Activated CD4-positive, alpha-beta memory T cell treated with anti-CD3 and anti-CD28 coated beads for 36 hours (primary cell): Measurements from ENCODE around the gene USB1. TPM values are rescaled to one million over a fixed set of nuclear protein-coding genes. Genes with fewer than 3 reads are reported as not detected.

Experiments used
- CTCF ChIA-PET: fragments of 350-600 bp; sonication (Branson Sonifier 250); formaldehyde crosslinking; loops from one replicate; lab custom pipeline; 2021; ENCODE audit warnings: antibody characterized with exemption, inconsistent platforms; lab: Charles Lee
- POLR2A ChIA-PET: fragments of 350-600 bp; sonication (Branson Sonifier 250); formaldehyde crosslinking; loops from one replicate; lab custom pipeline; 2021; ENCODE audit warnings: antibody characterized with exemption; lab: Charles Lee
- DNase-seq: peaks from one replicate; pipeline ENCODE4 v3.0.0-alpha.2; 2020
- H3K27ac Mint-ChIP-seq: one replicate; pipeline ENCODE4 v1.8.0; 2021; ENCODE audit warnings: mixed read lengths
- H3K27me3 Mint-ChIP-seq: one replicate; pipeline ENCODE4 v1.8.0; 2021; ENCODE audit warnings: mixed read lengths
- H3K36me3 Mint-ChIP-seq: one replicate; pipeline ENCODE4 v1.8.0; 2021; ENCODE audit warnings: mixed read lengths
- H3K4me1 Mint-ChIP-seq: one replicate; pipeline ENCODE4 v1.8.0; 2021; ENCODE audit warnings: low read depth, mixed read lengths
- H3K4me3 Mint-ChIP-seq: one replicate; pipeline ENCODE4 v1.8.0; 2021; ENCODE audit warnings: mild to moderate bottlenecking, mixed read lengths
- H3K9me3 Mint-ChIP-seq: one replicate; pipeline ENCODE4 v1.8.0; 2021; ENCODE audit warnings: mixed read lengths
- intact Hi-C: fragments of 100-400 bp; cut with micrococcal nuclease; formaldehyde crosslinking; loops from one replicate; pipeline ENCODE4 v1.15.1; 2023
- total RNA-seq, 2 experiments: library from RNA; stranded (reverse); gene quantifications; one replicate each; pipeline ENCODE4 v1.2.3, GENCODE V29; 2021

USB1 gene, protein sequence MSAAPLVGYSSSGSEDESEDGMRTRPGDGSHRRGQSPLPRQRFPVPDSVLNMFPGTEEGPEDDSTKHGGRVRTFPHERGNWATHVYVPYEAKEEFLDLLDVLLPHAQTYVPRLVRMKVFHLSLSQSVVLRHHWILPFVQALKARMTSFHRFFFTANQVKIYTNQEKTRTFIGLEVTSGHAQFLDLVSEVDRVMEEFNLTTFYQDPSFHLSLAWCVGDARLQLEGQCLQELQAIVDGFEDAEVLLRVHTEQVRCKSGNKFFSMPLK
- 10 to 100 TPM; 42.2 to 46.0 TPM for total RNA-seq

DNA sequence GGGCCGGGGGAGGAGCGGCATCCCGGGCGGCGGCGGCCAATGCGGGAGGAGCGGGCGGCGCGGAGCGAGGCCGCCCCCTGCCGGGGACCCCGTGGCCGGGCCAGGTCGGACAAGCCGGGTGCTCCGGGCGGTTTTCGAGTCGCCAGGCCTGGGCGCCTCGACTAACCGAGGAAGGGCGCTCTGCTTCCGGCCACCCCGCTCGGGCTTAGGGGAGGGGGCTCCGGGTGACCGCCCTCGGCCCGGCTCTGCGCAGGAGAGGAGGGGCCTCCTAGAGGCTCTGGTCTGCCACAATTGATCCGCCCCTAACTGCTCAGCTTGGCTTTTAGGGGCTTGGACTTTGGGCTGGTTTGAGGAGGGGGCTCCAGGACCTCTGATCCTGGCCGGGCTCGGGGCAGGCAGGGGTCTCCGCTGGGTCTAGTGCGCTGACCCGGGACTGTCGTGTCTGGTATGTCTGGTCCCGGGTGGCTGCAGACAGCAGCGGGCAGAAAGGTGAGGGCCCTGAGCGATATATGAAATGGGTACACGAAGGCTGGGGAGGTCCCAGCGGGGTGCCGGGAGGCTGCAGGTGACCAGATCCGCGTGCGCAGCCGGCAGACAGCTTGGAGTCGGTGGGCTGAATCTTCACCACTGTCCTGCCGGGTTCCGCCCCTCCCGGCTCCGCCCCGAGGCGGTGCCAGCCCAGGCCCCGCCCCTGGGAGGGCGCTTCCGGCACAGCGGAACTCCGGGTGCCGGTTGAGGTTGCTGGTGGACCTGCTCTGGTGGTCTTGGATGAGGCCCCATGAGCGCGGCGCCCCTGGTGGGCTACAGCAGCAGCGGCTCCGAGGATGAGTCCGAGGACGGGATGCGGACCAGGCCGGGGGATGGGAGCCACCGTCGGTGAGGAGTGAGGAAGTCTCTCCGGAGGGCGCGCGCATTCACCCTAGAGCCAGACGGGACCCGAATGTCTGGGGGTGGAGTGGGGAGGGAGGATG lies at the start of gene USB1:
Gene USB1, plus strand, starts transcription at position 702 of the 971 bp plus-strand sequence. Its CDS starts 77 bp downstream, at position 779.
- ChIA-PET POLR2A (interaction anchor here (1.6 to 2.4 kb wide), 3 partner anchors 16 to 265 kb away, joined by 4 to 9 read pairs (median 5); partner anchors contain the start of genes CFAP20 and KATNB1), CTCF (interaction anchor here (0.9 to 2.0 kb wide), 10 partner anchors 10 to 425 kb away, joined by 3 to 10 read pairs (median 3); partner anchors contain the start of gene KATNB1)
- H3K4me3 Mint-ChIP-seq, result peak within 1 kb of the TSS; percentile 91
- no peaks in the 10 kb centered on the region for H3K27me3 Mint-ChIP-seq
- H3K4me1 Mint-ChIP-seq, result peaks cover 52% of the 10 kb centered on the region
- intact Hi-C loops, result loop anchor here (1.0 to 10.0 kb wide), 7 partner anchors 24 to 629 kb away; partner anchors contain the start of genes CFAP20, KATNB1 and MMP15
- H3K9me3 Mint-ChIP-seq, result no peaks in the 10 kb centered on the region
- peak; percentile 87 for DNase-seq
- peak within 1 kb of the TSS; percentile 81 for H3K27ac Mint-ChIP-seq
- peaks cover 23% of the 10 kb centered on the region for H3K36me3 Mint-ChIP-seq

DNA sequence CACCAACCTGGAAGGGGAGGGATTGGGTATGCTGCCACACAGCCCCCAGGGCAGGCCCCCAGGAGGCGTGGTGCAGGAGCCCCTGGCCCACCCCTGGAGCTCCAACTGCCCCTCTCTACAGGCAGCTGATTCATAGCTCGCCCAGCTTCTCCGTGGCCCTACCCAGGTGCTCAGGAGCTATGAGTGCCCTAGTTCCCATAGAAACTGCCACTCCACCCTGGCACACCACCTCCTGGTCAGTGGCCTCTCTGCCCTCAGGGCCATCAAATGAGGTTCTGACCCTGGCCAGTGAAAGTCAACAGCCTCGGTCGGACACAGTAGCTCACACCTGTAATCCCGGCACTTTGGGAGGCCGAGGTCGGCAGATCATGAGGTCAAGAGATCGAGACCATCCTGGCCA lies 48.3 kb upstream of the USB1 start:
- Mint-ChIP-seq H3K27ac (no peak overlapping the region), H3K4me1 (no peaks in the 10 kb centered on the region), H3K36me3 (no peaks in the 10 kb centered on the region), H3K9me3 (no peaks in the 10 kb centered on the region), H3K4me3 (no peak overlapping the region), H3K27me3 (no peaks in the 10 kb centered on the region)
- ChIA-PET CTCF (no interaction called here), POLR2A (no interaction called here)
- intact Hi-C loops, result no loop called here
- no peak for DNase-seq

DNA sequence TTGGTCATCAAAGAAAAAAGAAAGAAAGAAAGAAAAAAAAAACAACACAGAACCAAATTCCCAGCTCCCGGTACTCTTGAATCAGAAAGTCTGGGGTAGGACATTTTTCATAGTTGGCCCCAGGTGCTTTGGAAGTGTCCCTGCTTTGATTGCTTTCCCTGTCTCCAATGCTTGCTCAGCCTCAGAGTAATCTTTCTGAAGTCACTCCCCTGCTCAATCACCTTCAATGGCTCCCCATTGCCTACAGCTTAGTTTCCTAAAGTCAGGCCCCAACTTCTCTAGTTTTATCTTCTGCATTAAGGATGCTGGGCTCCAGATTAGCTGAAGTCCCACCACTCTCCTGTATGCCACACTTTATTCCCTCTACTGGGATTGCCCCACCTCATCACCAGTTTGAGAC lies 47.4 kb upstream of the USB1 start:
- H3K4me1 Mint-ChIP-seq, result no peaks in the 10 kb centered on the region
- no peak overlapping the region for H3K27ac Mint-ChIP-seq
- H3K4me3 Mint-ChIP-seq, result no peak overlapping the region
- ChIA-PET CTCF (no interaction called here), POLR2A (no interaction called here)
- intact Hi-C loops, result no loop called here
- no peak for DNase-seq
- no peaks in the 10 kb centered on the region for H3K36me3 Mint-ChIP-seq
- no peaks in the 10 kb centered on the region for H3K27me3 Mint-ChIP-seq
- H3K9me3 Mint-ChIP-seq, result no peaks in the 10 kb centered on the region

DNA sequence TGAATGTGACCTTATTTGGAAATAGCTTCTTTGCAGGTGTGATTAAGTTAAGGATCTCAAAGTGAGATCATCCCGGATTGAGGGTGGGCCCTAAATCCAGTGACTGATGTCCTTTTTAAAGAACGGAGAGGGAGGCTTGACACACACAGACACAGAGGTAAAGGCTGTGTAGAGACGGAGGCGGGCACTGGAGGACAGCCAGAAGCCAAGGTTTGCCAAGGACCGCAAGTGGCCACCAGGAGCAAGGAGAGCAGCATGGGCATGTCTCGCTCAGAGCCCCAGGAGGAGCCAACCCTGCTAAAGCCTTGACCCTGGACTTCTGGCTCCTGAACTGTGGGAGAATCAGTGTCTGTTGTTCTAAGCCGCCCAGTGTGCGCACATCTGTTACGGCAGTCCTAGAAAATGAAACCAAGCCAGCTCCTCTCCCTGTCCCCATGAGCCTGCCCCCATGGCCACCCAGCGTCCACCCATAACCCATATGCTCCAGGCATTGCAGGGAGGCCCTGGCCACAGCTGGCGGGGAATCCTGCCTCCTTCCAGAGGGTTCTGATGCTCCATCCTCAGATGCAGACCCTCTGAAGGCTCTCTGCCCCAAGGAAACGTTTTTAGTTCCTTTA lies 45.5 kb upstream of the USB1 start:
- no peak for DNase-seq
- intact Hi-C loops, result no loop called here
- H3K4me3 Mint-ChIP-seq, result no peak overlapping the region
- no peak overlapping the region for H3K27ac Mint-ChIP-seq
- H3K4me1 Mint-ChIP-seq, result no peaks in the 10 kb centered on the region
- CTCF ChIA-PET, result no interaction called here
- POLR2A ChIA-PET, result no interaction called here
- H3K9me3 Mint-ChIP-seq, result no peaks in the 10 kb centered on the region
- no peaks in the 10 kb centered on the region for H3K36me3 Mint-ChIP-seq
- H3K27me3 Mint-ChIP-seq, result no peaks in the 10 kb centered on the region

DNA sequence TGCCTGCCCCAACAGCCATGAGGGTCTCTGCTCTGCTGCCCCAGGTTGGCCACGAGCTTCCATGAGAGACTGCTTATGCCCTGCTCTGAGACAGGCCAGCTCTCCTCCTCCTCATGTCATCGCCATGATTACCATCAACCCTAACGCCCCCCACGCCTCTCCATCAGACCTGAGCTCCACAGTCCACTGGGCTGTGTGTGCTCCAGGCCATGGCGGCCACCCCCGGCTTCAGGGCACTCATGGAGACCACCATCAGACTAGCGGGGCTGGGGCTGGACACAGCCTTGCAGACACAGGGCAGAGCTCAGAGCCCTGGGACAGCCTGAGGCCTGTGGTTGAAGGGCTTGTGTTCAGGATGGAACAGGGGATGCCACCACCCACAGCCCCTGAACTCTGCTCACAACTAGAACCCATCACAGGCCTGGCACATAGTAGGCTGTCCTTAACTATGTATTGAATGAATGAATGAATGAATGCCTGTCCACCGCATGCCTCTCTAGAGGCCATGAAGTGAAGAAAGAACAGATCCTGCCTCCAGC lies 44.9 kb upstream of the USB1 start:
- no peaks in the 10 kb centered on the region for H3K9me3 Mint-ChIP-seq
- ChIA-PET CTCF (no interaction called here), POLR2A (no interaction called here)
- H3K4me1 Mint-ChIP-seq, result no peaks in the 10 kb centered on the region
- H3K36me3 Mint-ChIP-seq, result no peaks in the 10 kb centered on the region
- intact Hi-C loops, result no loop called here
- no peaks in the 10 kb centered on the region for H3K27me3 Mint-ChIP-seq
- no peak for DNase-seq
- H3K27ac Mint-ChIP-seq, result no peak overlapping the region
- H3K4me3 Mint-ChIP-seq, result no peak overlapping the region

DNA sequence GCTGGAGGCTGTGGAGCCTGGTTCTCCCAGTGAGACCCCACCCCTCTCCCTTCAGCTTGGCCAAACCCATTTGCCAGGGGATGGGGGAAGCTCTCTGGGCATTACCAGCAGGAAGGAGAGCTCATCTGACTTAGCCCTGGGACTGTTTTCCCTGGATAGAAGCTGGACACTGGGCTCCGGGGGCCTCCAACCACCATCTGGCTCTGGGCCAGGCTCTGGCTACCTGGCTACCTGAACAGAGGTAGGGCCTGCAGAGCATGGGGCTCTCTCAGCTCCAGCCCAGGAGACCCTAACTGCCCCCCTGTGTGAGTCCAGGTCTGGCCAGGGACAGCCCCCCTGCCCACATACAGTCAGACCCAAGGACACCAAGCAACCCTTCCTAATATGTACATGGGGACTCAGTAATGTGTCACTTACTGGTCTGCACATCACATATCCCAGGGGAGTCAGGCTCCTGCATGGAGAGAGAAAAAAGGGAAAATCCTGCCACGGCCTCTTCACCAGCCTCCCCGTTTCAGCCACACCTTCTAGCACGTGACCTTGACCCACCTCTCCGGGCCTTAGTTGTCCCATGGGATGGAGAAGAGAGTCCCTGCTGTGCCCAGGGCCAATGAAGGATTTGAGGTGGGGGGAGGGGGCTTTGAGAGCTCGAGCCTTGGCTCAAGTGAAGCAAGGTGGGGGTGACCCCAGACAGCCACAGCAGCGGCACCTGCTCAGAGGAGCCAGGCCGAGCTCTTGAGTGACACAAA lies 44.1 kb upstream of the USB1 start:
- ChIA-PET CTCF (no interaction called here), POLR2A (no interaction called here)
- no peak for DNase-seq
- Mint-ChIP-seq H3K36me3 (no peaks in the 10 kb centered on the region), H3K27me3 (no peaks in the 10 kb centered on the region), H3K9me3 (no peaks in the 10 kb centered on the region), H3K27ac (no peak overlapping the region), H3K4me3 (no peak overlapping the region), H3K4me1 (no peaks in the 10 kb centered on the region)
- intact Hi-C loops, result no loop called here

DNA sequence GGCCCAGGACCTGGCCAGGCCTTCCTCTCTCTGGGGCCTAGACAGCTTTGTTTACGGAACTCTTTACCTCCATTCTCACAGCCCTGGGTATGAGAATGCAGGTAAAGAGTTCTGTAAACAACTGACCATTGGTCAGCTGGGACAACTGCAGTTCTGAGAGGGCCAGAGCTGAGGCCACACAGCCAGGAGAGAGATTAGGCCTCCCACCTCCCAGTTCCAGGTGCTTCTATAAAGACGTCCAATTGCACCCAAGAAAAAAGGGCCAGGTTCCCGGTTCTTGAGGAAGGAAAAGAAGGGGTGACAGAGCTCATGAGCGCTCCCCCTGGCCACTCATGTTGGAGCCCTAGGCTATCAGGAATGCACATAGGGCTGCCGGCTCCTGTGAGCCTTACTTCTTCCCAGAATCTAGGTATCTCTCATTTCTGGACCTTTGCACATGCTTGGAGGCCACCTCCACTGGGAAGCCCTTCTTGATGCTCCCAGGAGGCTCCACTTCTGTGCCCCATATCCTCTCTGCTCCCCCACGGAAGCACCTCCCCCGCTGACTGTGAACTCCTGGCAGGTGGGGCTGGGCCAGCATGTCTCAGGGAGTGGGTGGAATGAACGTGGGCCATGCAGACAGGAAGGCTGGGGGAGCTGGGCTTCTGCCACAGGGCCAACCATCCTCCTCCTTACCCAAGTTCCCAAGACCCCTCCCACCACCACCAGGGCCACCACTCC lies 43.4 kb upstream of the USB1 start:
- ChIA-PET CTCF (no interaction called here), POLR2A (no interaction called here)
- Mint-ChIP-seq H3K4me3 (no peak overlapping the region), H3K27me3 (no peaks in the 10 kb centered on the region), H3K36me3 (no peaks in the 10 kb centered on the region), H3K4me1 (no peaks in the 10 kb centered on the region), H3K27ac (no peak overlapping the region), H3K9me3 (no peaks in the 10 kb centered on the region)
- no peak for DNase-seq
- intact Hi-C loops, result no loop called here

DNA sequence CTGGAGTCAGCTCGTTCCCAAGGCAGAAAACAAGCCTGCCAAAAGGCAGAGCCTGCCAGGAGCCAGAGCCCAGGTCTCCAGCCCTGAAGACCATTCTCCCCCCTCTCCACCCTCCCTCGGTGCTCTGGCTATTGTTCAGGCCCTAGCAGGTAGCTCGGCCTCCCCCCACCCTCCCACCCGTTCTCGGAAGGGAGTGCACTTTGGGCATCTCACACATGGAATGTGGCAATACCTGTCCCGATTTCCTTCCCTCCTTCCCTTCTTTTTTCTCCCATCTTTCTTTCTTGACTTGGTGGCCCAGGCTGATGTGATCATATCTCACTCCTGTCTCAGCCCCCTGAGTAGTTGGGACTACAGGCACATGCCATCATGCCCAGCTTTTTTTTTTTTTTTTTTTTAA lies 42.7 kb upstream of the USB1 start:
- intact Hi-C loops, result no loop called here
- H3K27me3 Mint-ChIP-seq, result no peaks in the 10 kb centered on the region
- H3K36me3 Mint-ChIP-seq, result no peaks in the 10 kb centered on the region
- H3K4me3 Mint-ChIP-seq, result no peak overlapping the region
- no peak overlapping the region for H3K27ac Mint-ChIP-seq
- H3K4me1 Mint-ChIP-seq, result no peaks in the 10 kb centered on the region
- POLR2A ChIA-PET, result no interaction called here
- CTCF ChIA-PET, result interaction anchor here (0.5 kb wide), 1 partner anchor 369 kb away, joined by 3 read pairs; no protein-coding TSS in a partner anchor
- DNase-seq, result no peak
- no peaks in the 10 kb centered on the region for H3K9me3 Mint-ChIP-seq

DNA sequence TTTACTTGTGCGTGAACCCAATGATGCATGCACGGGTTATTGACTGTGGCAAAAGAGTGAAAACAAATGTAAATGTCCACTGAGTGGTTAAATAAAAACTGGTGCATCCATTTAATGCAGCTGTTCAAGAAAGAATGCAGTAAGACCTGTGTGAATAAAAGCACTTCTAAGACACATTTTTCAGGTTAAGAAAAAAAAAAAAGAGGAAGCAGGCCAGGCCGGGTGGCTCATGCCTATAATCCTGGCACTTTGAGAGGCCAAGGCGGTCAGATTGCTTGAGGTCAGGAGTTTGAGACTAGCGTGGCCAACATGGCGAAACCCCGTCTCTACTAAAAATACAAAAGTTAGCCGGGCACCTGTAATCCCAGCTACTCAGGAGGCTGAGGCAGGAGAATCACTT lies 42.1 kb upstream of the USB1 start:
- ChIA-PET CTCF (interaction anchor here (0.5 kb wide), 1 partner anchor 370 kb away, joined by 3 read pairs; no protein-coding TSS in a partner anchor), POLR2A (no interaction called here)
- no peak overlapping the region for H3K4me3 Mint-ChIP-seq
- DNase-seq, result no peak
- no peak overlapping the region for H3K27ac Mint-ChIP-seq
- H3K9me3 Mint-ChIP-seq, result no peaks in the 10 kb centered on the region
- H3K4me1 Mint-ChIP-seq, result no peaks in the 10 kb centered on the region
- no peaks in the 10 kb centered on the region for H3K36me3 Mint-ChIP-seq
- H3K27me3 Mint-ChIP-seq, result no peaks in the 10 kb centered on the region
- intact Hi-C loops, result no loop called here

DNA sequence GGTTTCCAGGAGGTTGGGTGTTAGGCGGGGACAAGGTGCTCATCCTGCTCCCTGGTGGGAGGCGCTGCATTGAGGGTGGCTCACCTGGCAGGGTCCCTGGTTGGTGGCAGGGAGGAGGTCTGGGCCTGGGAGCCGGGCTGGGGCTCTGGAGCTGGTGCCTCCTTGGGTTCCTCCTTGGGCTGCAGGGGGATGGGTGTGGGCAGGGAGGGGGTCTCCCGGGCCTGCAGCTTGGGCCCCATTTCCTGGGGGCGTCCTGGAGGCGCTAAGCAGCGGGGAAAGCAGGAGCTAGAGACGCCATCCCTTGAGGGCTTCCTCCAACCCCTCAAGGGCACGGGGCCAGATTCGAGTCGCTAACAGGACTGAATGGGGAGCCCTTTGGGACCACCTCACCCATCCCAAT lies 41.4 kb upstream of the USB1 start:
- H3K4me3 Mint-ChIP-seq, result no peak overlapping the region
- H3K36me3 Mint-ChIP-seq, result no peaks in the 10 kb centered on the region
- H3K27ac Mint-ChIP-seq, result no peak overlapping the region
- H3K27me3 Mint-ChIP-seq, result no peaks in the 10 kb centered on the region
- H3K4me1 Mint-ChIP-seq, result no peaks in the 10 kb centered on the region
- CTCF ChIA-PET, result no interaction called here
- no peaks in the 10 kb centered on the region for H3K9me3 Mint-ChIP-seq
- POLR2A ChIA-PET, result no interaction called here
- intact Hi-C loops, result no loop called here
- DNase-seq, result no peak

DNA sequence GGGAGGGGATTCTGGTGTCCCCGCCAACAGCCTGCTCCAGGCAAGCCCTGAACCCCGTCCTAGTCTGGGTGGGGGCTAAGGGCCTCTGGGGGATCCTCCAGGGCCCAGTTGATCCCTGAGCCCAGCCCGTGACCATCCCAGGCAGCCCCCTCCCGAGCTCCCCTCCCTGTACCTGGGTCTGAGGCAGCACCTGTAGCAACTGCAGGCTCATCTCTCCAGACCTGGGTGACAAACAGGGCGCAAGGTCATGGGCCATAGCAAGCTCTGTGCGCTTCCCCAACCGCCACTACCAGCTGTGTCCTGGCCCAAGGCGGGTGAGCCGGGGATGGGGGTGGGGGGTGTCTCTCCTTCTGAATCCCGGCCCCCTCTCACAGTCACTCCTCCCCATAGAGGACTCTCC lies 40.9 kb upstream of the USB1 start:
- DNase-seq, result no peak
- ChIA-PET POLR2A (no interaction called here), CTCF (no interaction called here)
- intact Hi-C loops, result no loop called here
- Mint-ChIP-seq H3K27ac (no peak overlapping the region), H3K4me1 (no peaks in the 10 kb centered on the region), H3K9me3 (no peaks in the 10 kb centered on the region), H3K36me3 (no peaks in the 10 kb centered on the region), H3K27me3 (no peaks in the 10 kb centered on the region), H3K4me3 (no peak overlapping the region)
